ENCODE measurements around the gene CTNNA2.

Gene CTNNA2

DNA sequence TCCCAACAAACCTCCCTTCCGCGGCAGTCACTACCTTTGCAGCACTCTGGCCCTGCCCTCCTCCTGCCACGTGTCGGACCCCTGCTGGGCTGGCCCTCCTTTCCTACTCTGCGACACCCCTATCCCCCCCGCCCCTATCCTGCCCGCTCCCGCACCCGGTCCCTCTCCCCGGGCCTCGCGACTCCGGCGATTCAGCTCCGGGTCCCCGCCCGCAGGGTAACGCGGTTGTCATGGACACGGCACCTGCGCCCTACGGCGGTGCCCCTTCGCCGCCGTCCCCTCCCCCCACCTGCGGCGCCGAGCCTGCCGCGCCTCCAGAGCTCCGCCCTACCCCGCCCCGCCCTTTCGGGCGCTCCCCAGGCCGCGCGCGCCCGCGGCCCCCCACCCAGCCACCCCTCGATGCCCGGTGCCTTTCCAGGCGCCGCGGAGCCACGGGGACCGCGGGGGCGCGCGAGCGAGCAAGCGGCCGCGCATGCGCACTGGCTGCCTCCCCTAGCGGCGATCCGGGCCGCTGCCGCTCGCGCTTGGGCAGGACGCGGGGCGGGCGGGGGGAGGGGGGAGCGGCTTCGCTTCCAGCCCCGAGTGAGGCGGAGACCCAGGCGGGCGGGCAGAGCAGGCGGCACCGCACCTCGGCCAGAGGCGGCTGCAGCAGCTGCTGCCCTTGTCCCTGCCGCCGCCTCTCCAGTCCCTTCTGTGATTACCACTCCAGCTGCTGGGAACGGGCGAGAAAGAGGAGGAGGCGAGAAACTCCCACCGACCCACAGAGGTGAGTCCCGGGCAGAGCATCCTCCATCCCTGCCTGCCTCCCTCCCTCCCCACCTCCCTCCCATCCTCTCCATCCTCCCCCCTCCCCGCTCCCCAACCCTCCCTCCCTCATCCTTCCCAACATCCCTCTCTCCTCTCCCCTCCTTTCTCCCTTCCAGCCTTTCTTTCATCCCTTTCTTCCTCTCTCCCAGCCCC is at the start of gene CTNNA2:
Gene CTNNA2, plus strand, starts transcription at position 610 of the 960 bp plus-strand sequence.
- peak; percentile 35 for DNase-seq

GRCh38 chr2:79487399-79487798 is 25.5 kb upstream of the CTNNA2 start:
- no peak for DNase-seq

DNA sequence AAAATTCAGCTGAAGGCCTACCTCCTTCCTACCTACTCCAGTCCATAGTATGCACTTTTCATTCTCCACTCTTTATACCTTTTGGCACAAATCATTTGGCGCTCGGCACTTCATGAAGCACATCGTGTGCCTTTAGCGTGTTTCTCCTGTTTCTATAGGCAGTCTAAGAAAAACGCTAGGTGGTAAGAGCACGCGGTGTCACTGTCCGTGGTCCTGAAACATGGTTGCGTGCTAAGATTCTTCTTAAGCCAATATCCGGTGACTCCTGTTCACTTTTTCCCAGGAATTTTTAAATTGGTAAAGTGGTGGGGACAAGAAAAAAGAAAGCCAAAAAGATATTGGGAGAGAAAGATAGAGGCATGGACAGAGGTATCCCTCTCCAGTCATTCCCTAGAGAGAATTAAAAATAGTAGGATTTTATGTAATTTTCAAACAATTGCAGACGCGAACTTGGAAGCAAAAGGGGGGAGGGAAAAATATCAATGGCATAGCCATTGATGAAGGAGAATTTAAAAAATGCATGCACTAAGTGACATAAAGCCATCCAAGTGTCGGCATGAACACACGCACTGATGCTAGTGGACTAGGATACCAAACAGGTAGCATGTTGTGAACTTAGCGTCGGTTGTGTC is 1.4 kb upstream of the CTNNA2 start:
- DNase-seq, result peak; percentile 21

GRCh38 chr2:79513711-79514110 is 860 bp downstream of the CTNNA2 start:
- no peak for DNase-seq

DNA sequence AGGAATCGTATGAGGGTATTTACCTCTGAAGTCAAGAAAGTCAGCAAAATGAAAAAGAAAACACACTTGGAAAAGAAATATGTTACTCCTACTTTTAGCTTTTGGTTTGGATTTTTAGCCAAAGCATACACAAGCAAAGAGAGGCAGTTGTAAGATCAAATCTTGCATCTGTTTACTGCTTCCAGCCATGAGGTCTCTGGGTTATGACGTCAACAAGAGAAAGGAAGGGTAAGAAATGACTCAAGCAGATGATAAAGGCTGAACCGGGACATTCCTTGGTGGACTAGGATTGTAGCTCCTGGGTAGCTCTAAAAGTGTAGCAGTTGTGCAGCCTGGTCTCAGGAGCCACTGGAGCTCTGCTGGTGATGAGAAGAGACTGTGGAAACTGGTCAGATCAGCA is 16.8 kb downstream of the CTNNA2 start:
- DNase-seq, result no peak

DNA sequence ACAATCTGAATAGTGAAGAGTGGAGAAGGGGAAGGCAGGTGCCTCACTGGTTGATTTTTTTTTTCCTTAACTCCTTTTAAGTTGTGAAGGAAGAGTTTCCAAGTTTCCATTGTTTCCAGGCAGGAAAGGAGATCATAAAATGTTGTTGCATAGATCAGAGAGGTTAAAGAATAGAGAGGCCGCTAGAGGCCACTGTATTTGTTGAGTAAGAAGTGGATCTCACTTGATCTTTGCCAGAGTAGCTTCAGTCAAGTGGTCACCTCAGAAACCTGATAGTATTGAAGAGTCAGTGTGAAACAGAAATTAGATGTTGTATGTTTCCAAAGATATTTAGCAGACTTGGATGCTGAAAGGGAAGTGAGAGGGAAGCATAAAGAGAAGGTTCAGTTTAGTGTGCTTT is 17.6 kb downstream of the CTNNA2 start:
- peak; percentile 3 for DNase-seq

DNA sequence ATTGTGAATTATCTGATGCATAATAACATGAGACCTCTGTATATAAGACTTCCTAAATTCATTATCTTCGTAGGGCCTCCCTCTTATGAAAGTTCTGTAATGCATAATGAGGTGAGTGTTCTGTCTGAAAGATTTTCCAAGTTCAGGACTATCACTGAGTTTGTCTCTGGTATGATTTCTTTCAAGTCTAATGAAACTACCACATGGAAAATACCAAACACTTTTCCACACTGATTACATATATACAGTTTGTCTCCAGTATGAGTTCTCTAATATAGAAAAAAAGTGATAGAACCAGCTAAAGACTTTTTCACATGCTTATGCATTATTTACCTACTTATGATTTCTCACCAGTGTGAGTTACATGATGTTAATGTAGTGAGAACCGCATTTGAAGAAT is 34.7 kb downstream of the CTNNA2 start:
- no peak for DNase-seq

- DNase-seq, result no peak
Observed at GRCh38 chr2:79552653-79553052, 39.8 kb downstream of the CTNNA2 start.

- no peak for DNase-seq
Observed at GRCh38 chr2:79554899-79555298, 42.0 kb downstream of the CTNNA2 start.

DNA sequence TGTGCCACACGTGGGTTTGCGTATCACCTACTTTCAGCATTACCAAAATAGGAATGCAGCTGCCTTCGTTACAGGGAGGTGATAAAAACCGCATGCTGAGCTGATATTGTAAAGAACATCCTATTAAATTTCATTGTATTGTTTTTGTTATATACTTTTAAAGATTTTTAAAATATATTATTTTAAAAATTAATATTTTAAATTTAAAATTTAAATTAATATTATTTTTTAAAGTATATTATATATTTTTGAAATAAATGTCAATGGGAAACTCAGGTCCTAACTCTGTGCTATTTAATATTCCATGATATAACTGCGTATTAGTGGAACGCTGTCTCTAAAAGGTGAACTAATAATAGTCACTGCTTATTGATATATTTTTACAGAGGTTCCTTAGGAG is 51.2 kb downstream of the CTNNA2 start:
- no peak for DNase-seq

- DNase-seq, result no peak
Observed at GRCh38 chr2:79569048-79569447, 56.2 kb downstream of the CTNNA2 start.

GRCh38 chr2:79573895-79574674 is 61.2 kb downstream of the CTNNA2 start:
- DNase-seq, result no peak

DNA sequence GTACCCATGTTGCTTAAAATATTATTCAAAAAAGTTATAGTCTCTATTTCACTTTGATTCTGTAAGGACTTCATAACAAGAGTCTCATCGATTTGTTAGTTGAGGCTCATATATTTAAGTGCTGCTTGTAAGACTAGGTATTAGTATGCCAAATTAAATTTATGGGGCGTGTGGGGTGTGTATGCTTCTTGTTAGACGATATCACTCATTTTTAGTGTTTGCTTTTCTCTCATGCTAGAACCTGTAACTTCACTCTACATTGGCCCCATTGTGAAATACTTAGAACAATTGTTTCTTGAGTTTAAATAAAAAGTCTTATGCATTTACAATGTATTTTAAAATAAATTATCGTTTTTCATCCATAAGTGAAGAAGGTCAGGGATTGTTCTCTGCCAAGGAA is 63.6 kb downstream of the CTNNA2 start:
- no peak for DNase-seq

GRCh38 chr2:79578952-79579351 is 66.1 kb downstream of the CTNNA2 start:
- no peak for DNase-seq

DNA sequence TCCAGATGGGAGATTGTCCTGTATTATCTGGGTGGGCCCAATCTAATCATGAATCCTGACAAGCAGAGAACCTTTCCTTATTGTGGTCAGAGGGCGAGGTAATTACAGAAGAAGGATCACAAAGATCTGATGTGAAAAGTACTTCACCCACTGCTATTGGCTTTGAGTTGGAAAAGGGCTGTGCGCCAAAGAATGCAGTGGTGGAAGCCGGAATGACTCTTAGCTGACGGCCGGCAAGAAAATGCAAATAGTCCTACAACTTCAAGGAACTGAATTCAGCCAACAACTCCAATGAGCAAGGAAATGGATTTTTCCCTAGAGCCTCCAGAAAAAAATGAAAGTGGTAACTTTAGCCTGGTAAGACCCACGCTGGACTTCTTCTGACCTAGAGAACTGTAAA is 67.3 kb downstream of the CTNNA2 start:
- no peak for DNase-seq

GRCh38 chr2:79585701-79586433 is 73.0 kb downstream of the CTNNA2 start:
- DNase-seq, result peak; percentile 81

DNA sequence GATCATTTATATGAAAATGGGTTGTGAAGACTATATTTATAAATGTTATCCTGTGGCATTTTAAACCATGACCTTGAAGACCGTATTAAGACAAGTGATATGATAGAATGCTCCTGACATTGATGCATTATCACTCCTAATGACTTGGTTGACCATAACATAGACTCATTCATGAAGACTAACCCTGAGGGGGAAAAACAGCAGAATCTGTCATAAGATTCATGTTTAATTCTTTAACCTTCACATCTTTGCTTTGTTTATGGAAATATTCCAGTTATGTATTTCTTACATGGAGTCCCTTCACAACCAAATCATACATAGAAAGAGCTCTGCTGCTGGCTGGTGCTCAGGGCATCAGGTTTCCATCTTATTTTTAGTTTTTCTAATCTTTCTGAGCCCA is 78.4 kb downstream of the CTNNA2 start:
- no peak for DNase-seq

DNA sequence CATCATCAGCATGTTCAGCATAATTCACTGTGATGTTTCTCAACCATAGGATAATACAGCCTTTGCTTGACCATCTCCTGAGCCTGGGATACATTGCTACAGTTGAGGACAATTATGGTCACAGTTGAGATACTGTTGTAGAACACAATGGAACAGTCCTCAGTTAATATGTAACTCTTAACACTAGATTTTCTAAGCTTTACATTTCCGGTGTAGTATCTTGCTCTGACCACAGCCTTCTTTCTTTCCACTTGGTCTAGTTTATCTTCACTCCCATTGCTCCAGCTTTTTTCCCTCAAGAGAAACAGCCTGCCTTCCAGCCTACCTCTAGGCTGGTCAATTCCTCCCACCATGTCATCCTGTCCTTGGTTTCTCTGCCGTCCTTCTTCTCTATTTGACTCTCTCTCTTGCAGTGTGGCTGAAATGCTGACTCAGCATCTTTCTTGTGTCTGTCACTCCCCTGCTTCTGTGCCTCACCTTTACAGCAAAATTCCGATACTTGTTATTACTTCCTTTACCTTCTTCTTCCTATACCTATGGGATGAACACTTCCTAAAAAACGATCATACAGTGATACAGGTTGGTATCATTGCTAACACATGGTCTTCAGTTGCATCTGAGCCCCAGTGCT is 80.5 kb downstream of the CTNNA2 start:
- DNase-seq, result no peak

DNA sequence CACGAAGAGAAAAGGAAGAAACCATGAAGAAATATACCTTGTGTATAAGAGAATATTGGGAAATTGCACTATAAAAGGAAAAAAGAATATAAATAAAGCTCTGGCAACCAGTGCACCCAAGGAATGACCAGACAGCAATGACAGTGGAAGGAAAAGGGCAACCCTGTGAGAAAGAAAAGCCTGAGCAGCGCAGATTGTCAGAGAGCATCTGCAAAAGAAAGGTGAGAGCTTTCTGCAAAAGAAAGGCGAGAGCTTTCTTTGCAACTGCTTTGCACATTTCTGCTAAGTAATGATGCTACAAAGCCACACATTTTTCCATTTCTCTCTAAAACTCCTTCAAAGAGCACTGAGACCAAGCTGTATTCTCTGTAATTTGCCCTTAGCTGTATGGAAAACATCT is 83.6 kb downstream of the CTNNA2 start:
- DNase-seq, result no peak

DNA sequence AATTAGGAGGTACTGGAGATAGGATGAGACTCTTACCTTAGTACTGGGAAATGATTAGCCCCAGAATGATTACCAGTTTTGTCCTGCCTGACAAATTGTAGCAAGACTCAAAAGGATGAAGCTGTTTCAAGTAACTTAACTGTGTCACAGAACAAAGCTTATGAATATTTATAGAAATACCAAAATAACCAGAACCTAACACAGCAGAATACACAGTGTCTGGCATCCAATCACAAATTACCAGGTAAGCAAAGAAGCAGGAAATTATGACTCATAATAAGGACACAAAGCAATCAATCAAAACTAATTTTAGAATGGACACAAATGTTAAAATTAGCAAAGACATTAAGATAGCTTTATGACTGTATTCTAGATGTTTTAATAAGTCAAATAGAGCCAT is 91.9 kb downstream of the CTNNA2 start:
- no peak for DNase-seq

DNA sequence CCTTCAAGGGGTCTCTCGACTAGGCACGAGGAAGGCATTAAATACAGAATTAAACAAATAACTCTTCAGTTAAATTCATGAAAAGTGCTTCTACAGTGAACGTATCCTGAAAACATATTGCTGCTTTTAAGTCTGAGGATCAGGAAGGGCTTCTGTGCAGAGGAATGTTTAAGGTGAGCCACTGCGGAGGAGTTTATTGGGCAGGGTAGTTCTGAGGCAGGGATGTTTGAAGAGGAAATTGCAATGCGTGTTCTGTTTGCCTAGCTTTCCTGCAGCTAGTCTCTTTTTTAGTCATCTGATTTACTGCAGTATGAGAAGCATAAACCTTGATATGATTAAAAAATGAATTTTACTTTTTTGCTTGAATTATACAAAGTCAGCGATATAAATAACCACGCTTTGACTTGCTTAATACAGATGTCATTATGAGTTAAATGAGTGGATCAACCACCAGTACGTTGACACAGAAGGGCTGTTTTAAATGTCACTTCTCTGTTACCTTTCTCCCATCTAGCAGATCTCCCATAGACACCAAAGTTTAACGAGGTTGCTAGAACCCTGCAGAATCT is 98.7 kb downstream of the CTNNA2 start:
- DNase-seq, result no peak

DNA sequence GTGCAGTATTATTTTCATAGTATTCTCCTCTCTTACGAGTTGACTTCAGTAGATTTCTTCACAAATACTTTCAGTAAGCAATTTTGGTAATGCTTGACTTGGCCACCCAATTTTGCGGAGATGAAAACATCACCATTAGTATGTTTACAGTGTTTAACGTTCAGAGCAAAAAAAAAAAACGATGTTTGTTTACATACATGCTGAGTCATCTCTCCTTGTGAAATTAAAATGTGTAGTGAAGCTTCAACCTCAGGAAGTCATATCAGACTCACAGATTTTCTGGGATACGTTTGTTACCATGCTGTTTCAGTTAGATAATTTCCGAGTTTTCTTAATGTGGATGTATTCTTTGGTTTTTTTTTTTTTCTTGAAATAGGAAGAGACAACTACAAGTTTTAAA is 100.1 kb downstream of the CTNNA2 start:
- no peak for DNase-seq

All from EL (cell line).